HL-60 (cell line): ENCODE data around the gene NADK.
"Not testable (repeated sequence)": the region's sequence is repeated elsewhere in the genome, so short reads cannot be mapped to it uniquely, and the experiment has no call there.

Experiments used
- POLR2AphosphoS5 ChIP-seq: IDR thresholded peaks from 2 replicates; pipeline ENCODE4 v1.6.1; 2012; ENCODE audit warnings: low read depth
- REST ChIP-seq: IDR thresholded peaks from 2 replicates; pipeline ENCODE4 v1.6.1; 2012; ENCODE audit warnings: low read depth; ENCODE audit not compliant: insufficient replicate concordance
- TF ChIP-seq, protein P1 (sequence below): IDR thresholded peaks from one replicate; pipeline ENCODE4 v1.5.1; 2011; ENCODE audit warnings: low read length, control low read depth, inconsistent platforms; ENCODE audit not compliant: insufficient read depth

GRCh38 chr1:1726088-1726487 lies 52.2 kb downstream of the NADK start:
- not testable (repeated sequence) for TF ChIP-seq POLR2AphosphoS5, REST
- TF ChIP-seq, protein P1, sequence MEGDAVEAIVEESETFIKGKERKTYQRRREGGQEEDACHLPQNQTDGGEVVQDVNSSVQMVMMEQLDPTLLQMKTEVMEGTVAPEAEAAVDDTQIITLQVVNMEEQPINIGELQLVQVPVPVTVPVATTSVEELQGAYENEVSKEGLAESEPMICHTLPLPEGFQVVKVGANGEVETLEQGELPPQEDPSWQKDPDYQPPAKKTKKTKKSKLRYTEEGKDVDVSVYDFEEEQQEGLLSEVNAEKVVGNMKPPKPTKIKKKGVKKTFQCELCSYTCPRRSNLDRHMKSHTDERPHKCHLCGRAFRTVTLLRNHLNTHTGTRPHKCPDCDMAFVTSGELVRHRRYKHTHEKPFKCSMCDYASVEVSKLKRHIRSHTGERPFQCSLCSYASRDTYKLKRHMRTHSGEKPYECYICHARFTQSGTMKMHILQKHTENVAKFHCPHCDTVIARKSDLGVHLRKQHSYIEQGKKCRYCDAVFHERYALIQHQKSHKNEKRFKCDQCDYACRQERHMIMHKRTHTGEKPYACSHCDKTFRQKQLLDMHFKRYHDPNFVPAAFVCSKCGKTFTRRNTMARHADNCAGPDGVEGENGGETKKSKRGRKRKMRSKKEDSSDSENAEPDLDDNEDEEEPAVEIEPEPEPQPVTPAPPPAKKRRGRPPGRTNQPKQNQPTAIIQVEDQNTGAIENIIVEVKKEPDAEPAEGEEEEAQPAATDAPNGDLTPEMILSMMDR = not testable (repeated sequence)
